Small intestine (tissue), 7 donors: ENCODE results near the gene SLC25A1. TPM values are rescaled to one million over a fixed set of nuclear protein-coding genes. Genes with fewer than 3 reads are reported as not detected.

Experiments used
- DNase-seq, 2 donors: peaks; one replicate each; pipeline versions ENCODE4 v3.0.0 to v3.0.0-alpha.2; 2013
- FAIRE-seq: peaks from 2 replicates; lab custom pipeline; 2012; peaks lifted over from hg19 to GRCh38; lab: Jason Lieb, UNC
- H3K27ac ChIP-seq, 3 donors: one replicate each; pipeline ENCODE4 v1.5.1; 2013; ENCODE audit warnings: low read length in 2 of 3, mild to moderate bottlenecking in 2 of 3, control low read depth in 1 of 3, inconsistent platforms in 1 of 3, low read depth in 1 of 3, moderate library complexity in 1 of 3
- H3K27me3 ChIP-seq, 3 donors: one replicate each; pipeline ENCODE4 v1.6.1; 2013; ENCODE audit warnings: low read length in 3 of 3, inconsistent platforms in 1 of 3; ENCODE audit not compliant: control insufficient read depth in 3 of 3, insufficient read depth in 3 of 3
- H3K36me3 ChIP-seq, 3 donors: one replicate each; pipeline ENCODE4 v1.6.1; 2013; ENCODE audit warnings: low read length in 3 of 3, inconsistent platforms in 1 of 3, low read depth in 1 of 3, mild to moderate bottlenecking in 1 of 3, moderate library complexity in 1 of 3; ENCODE audit not compliant: control insufficient read depth in 3 of 3, insufficient read depth in 2 of 3
- H3K4me1 ChIP-seq, 3 donors: one replicate each; pipeline ENCODE4 v1.6.1; 2013; ENCODE audit warnings: low read length in 2 of 3, inconsistent platforms in 1 of 3, low read depth in 1 of 3, mild to moderate bottlenecking in 1 of 3, moderate library complexity in 1 of 3; ENCODE audit not compliant: control insufficient read depth in 3 of 3, insufficient read depth in 2 of 3
- H3K4me3 ChIP-seq, 3 donors: one replicate each; pipeline ENCODE4 v1.5.1; 2013; ENCODE audit warnings: low read length in 3 of 3, control low read depth in 1 of 3, inconsistent platforms in 1 of 3, low read depth in 1 of 3, mild to moderate bottlenecking in 1 of 3, moderate library complexity in 1 of 3
- H3K9me3 ChIP-seq, 2 donors: one replicate each; pipeline ENCODE4 v1.6.1; 2013; ENCODE audit warnings: low read depth in 1 of 2, low read length in 1 of 2; ENCODE audit not compliant: control insufficient read depth in 2 of 2, insufficient read depth in 1 of 2
- WGBS, 3 donors: extraction: QIAGEN DNeasy Blood & Tissue Kit; methylation state at CpG; one replicate each; pipeline ENCODE4 v1.1.7; 2013; 5-methylcytosine and 5-hydroxymethylcytosine counted together
- polyA plus RNA-seq, 4 donors: library from polyadenylated mRNA; stranded (reverse) in 3 of 4; unstranded in 1 of 4; fragments of 200-250 nt in 3 of 4; fragments of 120-200 nt in 1 of 4; gene quantifications; one replicate each; pipeline versions ENCODE4 v1.2.1 to v1.2.3, GENCODE V29; 2013
- donor health status: healthy with polysubstance abuse.
- donor health status: control.
- donor health status: control.
- donor health status: Bipolar disorder and iron deficiency.
- donor health status: healthy.

The SLC25A1 gene
- polyA plus RNA-seq, 4 donors: 116 to 227 (median 167) TPM

DNA sequence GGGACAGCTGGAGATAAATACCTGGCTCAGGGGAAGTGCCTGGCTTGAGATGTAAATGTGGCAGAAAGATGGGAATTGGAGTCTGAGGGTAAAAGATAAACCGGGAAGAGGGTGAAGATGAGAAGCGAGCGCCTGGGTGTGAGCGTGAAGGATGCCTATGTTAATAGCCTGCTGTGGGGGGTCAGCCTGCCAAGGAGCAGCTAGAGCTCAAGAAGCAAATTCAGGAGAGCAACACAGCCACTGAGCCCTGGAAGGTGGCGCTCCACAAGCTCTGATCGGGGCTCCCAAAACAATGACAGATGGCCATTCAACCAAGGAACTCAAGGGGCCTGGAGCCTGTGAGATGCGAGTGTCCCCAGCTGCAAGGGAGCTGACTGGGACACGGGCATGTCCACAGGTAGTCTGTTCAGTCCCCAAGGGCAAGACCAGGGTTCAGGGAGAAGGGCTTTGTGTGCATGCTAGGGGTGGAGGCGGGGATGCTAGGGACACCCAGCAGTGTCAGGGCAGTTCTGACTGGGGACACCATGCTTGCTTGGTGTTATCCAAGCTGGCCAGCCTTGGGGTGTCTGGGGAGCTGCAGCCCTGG lies 31.2 kb downstream of the SLC25A1 start:
- Histone ChIP-seq H3K27me3 (peaks cover 32 to 54% (median 37%) of the 10 kb centered on the region in 3 donors), H3K36me3 (peaks cover 0 to 6% (median 0%) of the 10 kb centered on the region in 3 donors), H3K4me1 (peaks cover 0 to 4% (median 2%) of the 10 kb centered on the region in 3 donors), H3K4me3 (no peak overlapping the region), H3K9me3 (peaks cover 0 to 6% of the 10 kb centered on the region in 2 donors), H3K27ac (no peak overlapping the region)
- DNase-seq (no peak), FAIRE-seq (no peak)
- WGBS, 3 donors: 33 to 54% (median 52%) methylated on average over 9 of the region's 9 CpGs

GRCh38 chr22:19146215-19146968 lies 32.1 kb downstream of the SLC25A1 start:
- no peak overlapping the region for H3K4me3 ChIP-seq
- H3K27me3 ChIP-seq: peaks cover 24 to 45% (median 35%) of the 10 kb centered on the region in 3 donors
- DNase-seq (no peak), FAIRE-seq (no peak)
- no peak overlapping the region for H3K27ac ChIP-seq
- peaks cover 0 to 13% (median 3%) of the 10 kb centered on the region in 3 donors for H3K36me3 ChIP-seq
- WGBS, 3 donors: 76 to 81% (median 80%) methylated on average over 11 of the region's 11 CpGs
- H3K9me3 ChIP-seq: peaks cover 0 to 2% of the 10 kb centered on the region in 2 donors
- peaks cover 0 to 4% (median 2%) of the 10 kb centered on the region in 3 donors for H3K4me1 ChIP-seq

- no peak for FAIRE-seq
- peaks cover 0 to 4% (median 0%) of the 10 kb centered on the region in 3 donors for H3K4me1 ChIP-seq
- peaks cover 7 to 31% (median 13%) of the 10 kb centered on the region in 3 donors for H3K27me3 ChIP-seq
- peak overlapping the region; percentile 51 to 83 (median 75) for H3K4me3 ChIP-seq
- peaks cover under 1 to 33% (median 6%) of the 10 kb centered on the region in 3 donors for H3K36me3 ChIP-seq
- peak overlapping the region; percentile 43 to 56 (median 49) for H3K27ac ChIP-seq
- H3K9me3 ChIP-seq: no peaks in the 10 kb centered on the region
- DNase-seq: no peak
- WGBS, 3 donors: 1 to 2% (median 2%) methylated on average over 17 of the region's 17 CpGs
Measured at GRCh38 chr22:19143967-19144400, 34.6 kb downstream of the SLC25A1 start.

GRCh38 chr22:19143212-19143611 lies 35.3 kb downstream of the SLC25A1 start:
- H3K27ac ChIP-seq: no peak overlapping the region
- H3K27me3 ChIP-seq: peaks cover 5 to 23% (median 7%) of the 10 kb centered on the region in 3 donors
- no peak overlapping the region for H3K4me3 ChIP-seq
- WGBS, 3 donors: 86 to 90% (median 88%) methylated on average over 5 of the region's 5 CpGs
- peaks cover 3 to 41% (median 6%) of the 10 kb centered on the region in 3 donors for H3K36me3 ChIP-seq
- H3K4me1 ChIP-seq: peaks cover 0 to 4% (median 0%) of the 10 kb centered on the region in 3 donors
- no peak for DNase-seq
- H3K9me3 ChIP-seq: no peaks in the 10 kb centered on the region
- no peak for FAIRE-seq

GRCh38 chr22:19142394-19142793 lies 36.1 kb downstream of the SLC25A1 start:
- H3K9me3 ChIP-seq: no peaks in the 10 kb centered on the region
- no peak overlapping the region for H3K4me3 ChIP-seq
- DNase-seq: no peak
- WGBS, 3 donors: 94 to 97% (median 97%) methylated on average over 9 of the region's 9 CpGs
- peaks cover 3 to 49% (median 6%) of the 10 kb centered on the region in 3 donors for H3K36me3 ChIP-seq
- H3K4me1 ChIP-seq: peaks cover 0 to 4% (median 0%) of the 10 kb centered on the region in 3 donors
- peaks cover 0 to 15% (median under 1%) of the 10 kb centered on the region in 3 donors for H3K27me3 ChIP-seq
- no peak for FAIRE-seq
- H3K27ac ChIP-seq: no peak overlapping the region

GRCh38 chr22:19139974-19140373 lies 38.6 kb downstream of the SLC25A1 start:
- Histone ChIP-seq H3K27ac (no peak overlapping the region), H3K36me3 (peaks cover 3 to 69% (median 15%) of the 10 kb centered on the region in 3 donors), H3K9me3 (no peaks in the 10 kb centered on the region), H3K4me1 (peaks cover 0 to 4% (median 0%) of the 10 kb centered on the region in 3 donors), H3K4me3 (no peak overlapping the region), H3K27me3 (no peaks in the 10 kb centered on the region)
- FAIRE-seq (no peak), DNase-seq (no peak)
- WGBS, 3 donors: 85 to 91% (median 90%) methylated on average over 5 of the region's 5 CpGs

DNA sequence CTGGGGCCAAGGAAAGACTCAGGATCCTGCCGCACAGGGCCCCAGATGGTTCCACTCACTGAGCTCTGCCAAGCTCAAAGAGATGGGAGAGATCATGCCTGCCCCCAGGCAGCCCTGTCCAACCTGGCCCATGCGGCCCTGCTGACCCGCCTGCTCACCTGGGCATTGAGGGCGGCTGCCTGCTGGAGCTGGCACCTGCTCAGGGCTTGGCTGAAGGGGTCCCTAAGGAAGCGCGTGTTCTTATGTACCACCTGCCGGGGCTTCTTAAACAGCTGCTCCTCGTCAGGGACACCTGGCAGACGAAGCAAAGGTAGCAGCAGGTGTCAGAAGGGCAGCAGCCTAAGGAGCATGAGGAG lies 39.6 kb downstream of the SLC25A1 start:
- Histone ChIP-seq H3K4me3 (no peak overlapping the region), H3K36me3 (peaks cover 5 to 79% (median 20%) of the 10 kb centered on the region in 3 donors), H3K27ac (no peak overlapping the region), H3K27me3 (no peaks in the 10 kb centered on the region), H3K9me3 (no peaks in the 10 kb centered on the region), H3K4me1 (peaks cover 0 to 3% (median 0%) of the 10 kb centered on the region in 3 donors)
- no peak for FAIRE-seq
- WGBS, 3 donors: 94 to 97% (median 95%) methylated on average over 9 of the region's 9 CpGs
- no peak for DNase-seq

DNA sequence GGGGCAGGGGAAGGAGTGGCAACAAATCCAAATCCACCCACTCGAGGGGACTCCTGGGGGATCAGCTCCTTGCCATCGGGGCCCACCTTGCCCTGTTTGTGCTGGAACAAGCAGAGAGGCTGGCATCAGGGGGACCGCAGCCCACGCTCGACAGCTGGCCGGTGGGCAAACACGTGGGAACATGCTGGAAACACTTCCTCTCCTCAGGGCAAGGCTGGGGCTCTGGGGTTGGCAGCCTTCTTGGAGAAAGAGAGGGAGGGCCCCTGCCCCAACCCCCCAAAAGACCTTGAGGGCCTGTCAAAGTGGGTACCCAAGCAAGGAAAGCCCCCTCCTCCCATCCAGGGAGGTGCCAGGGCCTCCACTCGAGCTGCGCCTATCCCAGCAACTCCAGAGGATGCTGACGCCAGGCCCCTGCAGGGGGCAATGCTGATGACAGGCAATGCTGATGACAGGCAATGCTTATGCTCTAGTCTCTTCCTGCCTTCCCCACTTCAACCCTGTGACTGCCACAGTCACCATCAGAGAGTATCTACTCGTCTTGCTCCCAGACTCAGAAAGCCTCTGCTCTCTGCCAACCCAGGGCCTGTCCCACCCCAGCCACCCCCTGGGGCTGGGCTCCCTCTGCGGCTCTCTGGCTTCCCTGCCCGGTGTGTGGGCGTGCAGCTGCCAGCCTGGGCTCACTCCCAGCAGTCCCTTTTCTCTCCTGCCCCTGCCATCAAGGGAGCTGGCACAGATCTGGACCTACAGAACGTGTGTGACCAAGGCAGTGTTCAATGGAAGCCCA lies 40.1 kb downstream of the SLC25A1 start:
- H3K27me3 ChIP-seq: no peaks in the 10 kb centered on the region
- no peaks in the 10 kb centered on the region for H3K9me3 ChIP-seq
- no peaks in the 10 kb centered on the region for H3K4me1 ChIP-seq
- H3K27ac ChIP-seq: no peak overlapping the region
- FAIRE-seq: no peak
- peaks cover 9 to 85% (median 22%) of the 10 kb centered on the region in 3 donors for H3K36me3 ChIP-seq
- WGBS, 3 donors: 93 to 94% (median 94%) methylated on average over 14 to 15 of the region's 15 CpGs
- no peak for DNase-seq
- H3K4me3 ChIP-seq: no peak overlapping the region
